Stimulated activated CD8-positive, alpha-beta memory T cell treated with anti-CD3 and anti-CD28 coated beads, Interleukin-15, amount 100 ng/mL, for 4 hours (primary cell): ENCODE results near the gene DRAXIN.

ENCODE experiments used
- DNase-seq, 2 donors: peaks; one replicate each; pipeline ENCODE4 v3.0.0-alpha.2; 2020; ENCODE audit warnings: low read depth in 2 of 2

DRAXIN gene

GRCh38 chr1:11688506-11688905 is 3.0 kb upstream of the DRAXIN start:
- no peak for DNase-seq

- no peak for DNase-seq
Observed at GRCh38 chr1:11690397-11691301, 861 bp upstream of the DRAXIN start.

GRCh38 chr1:11691928-11692711 is 610 bp downstream of the DRAXIN start:
- no peak for DNase-seq

- peak; percentile 27 to 30 for DNase-seq
Observed at GRCh38 chr1:11693024-11693590, 1.6 kb downstream of the DRAXIN start.

- no peak for DNase-seq
Observed at GRCh38 chr1:11693917-11694316, 2.4 kb downstream of the DRAXIN start.

GRCh38 chr1:11695861-11696260 is 4.4 kb downstream of the DRAXIN start:
- no peak for DNase-seq

GRCh38 chr1:11697188-11697892 is 5.8 kb downstream of the DRAXIN start:
- no peak for DNase-seq

- no peak for DNase-seq
Observed at GRCh38 chr1:11697893-11698210, 6.3 kb downstream of the DRAXIN start.

- DNase-seq: no peak
Observed at GRCh38 chr1:11700601-11701467, 9.3 kb downstream of the DRAXIN start.

- DNase-seq: no peak
Observed at GRCh38 chr1:11701551-11701961, 10.0 kb downstream of the DRAXIN start.

GRCh38 chr1:11701981-11702803 is 10.7 kb downstream of the DRAXIN start:
- no peak for DNase-seq

- DNase-seq: no peak
Observed at GRCh38 chr1:11703357-11704193, 12.1 kb downstream of the DRAXIN start.

GRCh38 chr1:11704194-11704529 is 12.7 kb downstream of the DRAXIN start:
- no peak for DNase-seq

GRCh38 chr1:11704691-11705475 is 13.4 kb downstream of the DRAXIN start:
- no peak for DNase-seq

- DNase-seq: no peak
Observed at GRCh38 chr1:11705596-11705995, 14.1 kb downstream of the DRAXIN start.

GRCh38 chr1:11706292-11706691 is 14.8 kb downstream of the DRAXIN start:
- no peak for DNase-seq

GRCh38 chr1:11707621-11708276 is 16.2 kb downstream of the DRAXIN start:
- DNase-seq: no peak
